ENCODE results near the gene PKIB. TPM values are rescaled to one million over a fixed set of nuclear protein-coding genes. Genes with fewer than 3 reads are reported as not detected.

PKIB gene
- total and polyA plus RNA-seq, 7 donors: 0.49 to 420 (median 40.4) TPM; not detected in 1

GRCh38 chr6:122754191-122754731, 144.1 kb downstream of the PKIB start:
- H3K36me3 ChIP-seq: no peaks in the 10 kb centered on the region
- H3K27ac ChIP-seq: no peak overlapping the region
- WGBS, 2 donors: 81 to 89% methylated on average over 5 of the region's 5 CpGs
- H3K4me1 ChIP-seq: peaks cover 0 to 3% (median 0%) of the 10 kb centered on the region in 4 donors
- H3K4me3 ChIP-seq: no peak overlapping the region
- no peaks in the 10 kb centered on the region for H3K9me3 ChIP-seq
- no peak for DNase-seq
- intact Hi-C loops (cut with DNase I): no loop called here
- H3K27me3 ChIP-seq: no peaks in the 10 kb centered on the region
- TF ChIP-seq EP300 (IDR thresholded peaks at IDR 0.05) (no peak), POLR2AphosphoS5 (IDR thresholded peaks at IDR 0.05) (no peak), CTCF (IDR thresholded peaks at IDR 0.05) (no peak), POLR2A (IDR thresholded peaks at IDR 0.05) (no peak)

GRCh38 chr6:122755901-122756300, 145.7 kb downstream of the PKIB start:
- WGBS, 2 donors: 56 to 74% methylated on average over 9 of the region's 9 CpGs
- Histone ChIP-seq H3K4me3 (no peak overlapping the region), H3K27me3 (no peaks in the 10 kb centered on the region), H3K4me1 (peaks cover 0 to 3% (median 0%) of the 10 kb centered on the region in 4 donors), H3K36me3 (no peaks in the 10 kb centered on the region), H3K9me3 (no peaks in the 10 kb centered on the region), H3K27ac (no peak overlapping the region)
- TF ChIP-seq POLR2AphosphoS5 (IDR thresholded peaks at IDR 0.05) (no peak), EP300 (IDR thresholded peaks at IDR 0.05) (no peak), CTCF (IDR thresholded peaks at IDR 0.05) (no peak), POLR2A (IDR thresholded peaks at IDR 0.05) (no peak)
- DNase-seq: no peak
- intact Hi-C loops (cut with DNase I): no loop called here

GRCh38 chr6:122758927-122759334, 148.7 kb downstream of the PKIB start:
- no peak for DNase-seq
- H3K9me3 ChIP-seq: no peaks in the 10 kb centered on the region
- H3K36me3 ChIP-seq: no peaks in the 10 kb centered on the region
- no peak overlapping the region for H3K27ac ChIP-seq
- TF ChIP-seq POLR2A (IDR thresholded peaks at IDR 0.05) (no peak), CTCF (IDR thresholded peaks at IDR 0.05) (no peak), EP300 (IDR thresholded peaks at IDR 0.05) (no peak), POLR2AphosphoS5 (IDR thresholded peaks at IDR 0.05) (no peak)
- peaks cover 0 to 1% (median 0%) of the 10 kb centered on the region in 4 donors for H3K4me1 ChIP-seq
- H3K4me3 ChIP-seq: no peak overlapping the region
- 66% methylated on average over 1 of the region's 1 CpG for WGBS, 2 donors
- no peaks in the 10 kb centered on the region for H3K27me3 ChIP-seq
- intact Hi-C loops (cut with DNase I): no loop called here

- H3K27me3 ChIP-seq: no peaks in the 10 kb centered on the region
- DNase-seq: no peak
- H3K36me3 ChIP-seq: no peaks in the 10 kb centered on the region
- H3K4me3 ChIP-seq: no peak overlapping the region
- H3K27ac ChIP-seq: no peak overlapping the region
- H3K4me1 ChIP-seq: no peaks in the 10 kb centered on the region
- TF ChIP-seq EP300 (IDR thresholded peaks at IDR 0.05) (no peak), CTCF (IDR thresholded peaks at IDR 0.05) (no peak), POLR2AphosphoS5 (IDR thresholded peaks at IDR 0.05) (no peak), POLR2A (IDR thresholded peaks at IDR 0.05) (no peak)
- intact Hi-C loops (cut with DNase I): no loop called here
- H3K9me3 ChIP-seq: no peaks in the 10 kb centered on the region
Measured at GRCh38 chr6:122760330-122760729, 150.1 kb downstream of the PKIB start.

- H3K4me3 ChIP-seq: no peak overlapping the region
- no peaks in the 10 kb centered on the region for H3K9me3 ChIP-seq
- H3K4me1 ChIP-seq: no peaks in the 10 kb centered on the region
- TF ChIP-seq POLR2A (IDR thresholded peaks at IDR 0.05): no peak
- no peak for TF ChIP-seq EP300 (IDR thresholded peaks at IDR 0.05)
- no peak for TF ChIP-seq CTCF (IDR thresholded peaks at IDR 0.05)
- no peak for TF ChIP-seq POLR2AphosphoS5 (IDR thresholded peaks at IDR 0.05)
- no peaks in the 10 kb centered on the region for H3K27me3 ChIP-seq
- DNase-seq: no peak
- H3K36me3 ChIP-seq: no peaks in the 10 kb centered on the region
- intact Hi-C loops (cut with DNase I): no loop called here
- no peak overlapping the region for H3K27ac ChIP-seq
Measured at GRCh38 chr6:122766256-122766655, 156.1 kb downstream of the PKIB start.
